Neural crest cell (in vitro differentiated cells): ENCODE measurements around the gene ADGRV1. TPM values are rescaled to one million over a fixed set of nuclear protein-coding genes. Genes with fewer than 3 reads are reported as not detected.

ENCODE experiments used
- DNase-seq: peaks from one replicate; pipeline ENCODE4 v3.0.0; 2021; ENCODE audit warnings: low read depth, mixed read lengths, low spot score
- H3K27ac Mint-ChIP-seq: one replicate; pipeline ENCODE4 v1.8.0; 2021; ENCODE audit warnings: mild to moderate bottlenecking, mixed read lengths; ENCODE audit not compliant: unreplicated experiment
- H3K27me3 Mint-ChIP-seq: 2 replicates; pipeline ENCODE4 v1.8.0; 2021; ENCODE audit warnings: low read depth, mild to moderate bottlenecking, mixed read lengths
- H3K36me3 Mint-ChIP-seq: 2 replicates; pipeline ENCODE4 v1.8.0; 2021; ENCODE audit warnings: low read depth, mild to moderate bottlenecking, mixed read lengths
- H3K4me1 Mint-ChIP-seq: 2 replicates; pipeline ENCODE4 v1.8.0; 2021; ENCODE audit warnings: mixed read lengths
- H3K4me3 Mint-ChIP-seq: one replicate; pipeline ENCODE4 v1.8.0; 2021; ENCODE audit warnings: mild to moderate bottlenecking, mixed read lengths
- H3K9me3 Mint-ChIP-seq: 2 replicates; pipeline ENCODE4 v1.8.0; 2021; ENCODE audit warnings: mixed read lengths
- total RNA-seq: library from RNA; stranded (reverse); gene quantifications from 2 replicates; pipeline ENCODE4 v1.2.1, GENCODE V29; 2021
- TF ChIP-seq, protein P1 (sequence below): fragments of 200-600 bp; sonication (generic); conservative IDR thresholded peaks from 2 replicates; pipeline ENCODE4 v1.5.0; 2021; ENCODE audit warnings: antibody characterized with exemption, mild to moderate bottlenecking

The ADGRV1 gene
- total RNA-seq, 1 donor from 2014 or later: 43.4 TPM

GRCh38 chr5:91070761-91071550 lies 512.4 kb downstream of the ADGRV1 start:
- Mint-ChIP-seq H3K36me3 (peaks cover 12% of the 10 kb centered on the region), H3K27me3 (no peaks in the 10 kb centered on the region), H3K4me3 (no peak overlapping the region), H3K27ac (no peak overlapping the region), H3K4me1 (no peaks in the 10 kb centered on the region), H3K9me3 (peaks cover 7% of the 10 kb centered on the region)
- TF ChIP-seq, protein P1, sequence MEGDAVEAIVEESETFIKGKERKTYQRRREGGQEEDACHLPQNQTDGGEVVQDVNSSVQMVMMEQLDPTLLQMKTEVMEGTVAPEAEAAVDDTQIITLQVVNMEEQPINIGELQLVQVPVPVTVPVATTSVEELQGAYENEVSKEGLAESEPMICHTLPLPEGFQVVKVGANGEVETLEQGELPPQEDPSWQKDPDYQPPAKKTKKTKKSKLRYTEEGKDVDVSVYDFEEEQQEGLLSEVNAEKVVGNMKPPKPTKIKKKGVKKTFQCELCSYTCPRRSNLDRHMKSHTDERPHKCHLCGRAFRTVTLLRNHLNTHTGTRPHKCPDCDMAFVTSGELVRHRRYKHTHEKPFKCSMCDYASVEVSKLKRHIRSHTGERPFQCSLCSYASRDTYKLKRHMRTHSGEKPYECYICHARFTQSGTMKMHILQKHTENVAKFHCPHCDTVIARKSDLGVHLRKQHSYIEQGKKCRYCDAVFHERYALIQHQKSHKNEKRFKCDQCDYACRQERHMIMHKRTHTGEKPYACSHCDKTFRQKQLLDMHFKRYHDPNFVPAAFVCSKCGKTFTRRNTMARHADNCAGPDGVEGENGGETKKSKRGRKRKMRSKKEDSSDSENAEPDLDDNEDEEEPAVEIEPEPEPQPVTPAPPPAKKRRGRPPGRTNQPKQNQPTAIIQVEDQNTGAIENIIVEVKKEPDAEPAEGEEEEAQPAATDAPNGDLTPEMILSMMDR: no peak
- no peak for DNase-seq

- peaks cover 5% of the 10 kb centered on the region for H3K9me3 Mint-ChIP-seq
These were observed 514.3 kb downstream of the ADGRV1 start for GRCh38 chr5:91072881-91073280.

GRCh38 chr5:91074615-91075014 lies 516.0 kb downstream of the ADGRV1 start:
- Mint-ChIP-seq H3K27me3 (no peaks in the 10 kb centered on the region), H3K4me3 (no peak overlapping the region), H3K27ac (no peak overlapping the region), H3K9me3 (no peaks in the 10 kb centered on the region), H3K36me3 (peaks cover 3% of the 10 kb centered on the region), H3K4me1 (peaks cover 7% of the 10 kb centered on the region)
- DNase-seq: no peak
- TF ChIP-seq, protein P1: no peak

More at GRCh38 chr5:91072881-91073280, 514.3 kb downstream of the ADGRV1 start:
- no peaks in the 10 kb centered on the region for H3K4me1 Mint-ChIP-seq
- no peak overlapping the region for H3K27ac Mint-ChIP-seq
- peaks cover 8% of the 10 kb centered on the region for H3K36me3 Mint-ChIP-seq
- TF ChIP-seq, protein P1: no peak
- no peak overlapping the region for H3K4me3 Mint-ChIP-seq
- H3K27me3 Mint-ChIP-seq: no peaks in the 10 kb centered on the region
- no peak for DNase-seq

GRCh38 chr5:91076138-91076537 lies 517.5 kb downstream of the ADGRV1 start:
- Mint-ChIP-seq H3K4me1 (peaks cover 8% of the 10 kb centered on the region), H3K27me3 (no peaks in the 10 kb centered on the region), H3K27ac (no peak overlapping the region), H3K36me3 (peaks cover 3% of the 10 kb centered on the region), H3K9me3 (no peaks in the 10 kb centered on the region), H3K4me3 (no peak overlapping the region)
- DNase-seq: no peak
- TF ChIP-seq, protein P1: no peak

DNA sequence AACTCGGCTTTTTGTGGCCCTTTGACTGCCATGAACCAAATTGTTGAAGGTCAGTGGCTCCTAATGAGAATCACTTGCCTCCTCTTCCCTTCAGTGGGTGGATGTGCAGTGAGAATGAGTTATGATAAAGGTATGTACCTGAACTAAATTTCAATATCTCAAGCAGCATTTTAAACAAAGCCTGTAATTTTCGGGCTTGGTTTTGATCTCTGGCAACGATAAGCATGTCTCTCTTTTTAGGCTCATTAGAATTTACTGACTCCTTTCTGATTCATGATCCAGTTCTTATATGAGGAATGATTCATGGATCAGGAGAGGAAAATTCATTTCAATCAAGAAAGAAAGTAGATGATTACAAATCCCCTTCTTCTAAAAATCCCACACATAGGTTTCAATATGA lies 519.0 kb downstream of the ADGRV1 start:
- H3K36me3 Mint-ChIP-seq: peaks cover 3% of the 10 kb centered on the region
- peaks cover 8% of the 10 kb centered on the region for H3K4me1 Mint-ChIP-seq
- H3K27me3 Mint-ChIP-seq: no peaks in the 10 kb centered on the region
- TF ChIP-seq, protein P1: no peak
- H3K9me3 Mint-ChIP-seq: peaks cover 3% of the 10 kb centered on the region
- no peak overlapping the region for H3K27ac Mint-ChIP-seq
- no peak for DNase-seq
- no peak overlapping the region for H3K4me3 Mint-ChIP-seq
